Panc1 (cell line): Measurements from ENCODE around the gene RMND5B. TPM values are rescaled to one million over a fixed set of nuclear protein-coding genes. Genes with fewer than 3 reads are reported as not detected.

Experiments used
- ATAC-seq: fragments of 200-7000 bp; cut with Tn5 transposase; 2 replicates; pipeline ENCODE4 v1.9.1; 2020; ENCODE audit warnings: mild to moderate bottlenecking, moderate library complexity
- BruUV-seq: library from RNA; stranded (reverse); fragments of 400-500 nt; replicated peaks from 2 replicates; lab custom pipeline; 2021; lab: Mats Ljungman, UMichigan
- CTCF ChIA-PET: fragments of 300-600 bp; sonication (Branson Sonifier 250); formaldehyde crosslinking; loops from one replicate; lab custom pipeline; 2022; ENCODE audit warnings: antibody characterized with exemption; lab: Charles Lee
- POLR2A ChIA-PET: fragments of 300-600 bp; sonication (Branson Sonifier 250); formaldehyde crosslinking; loops from one replicate; lab custom pipeline; 2022; ENCODE audit warnings: antibody characterized with exemption; lab: Charles Lee
- DNase-seq: peaks from one replicate; pipeline ENCODE4 v3.0.0-alpha.2; 2010; ENCODE audit warnings: low read depth, low spot score
- H3K27ac ChIP-seq: 2 replicates; pipeline ENCODE4 v1.5.1; 2011; ENCODE audit warnings: mild to moderate bottlenecking, low read length, inconsistent platforms
- H3K27me3 ChIP-seq: fragments of 200-500 bp; sonication (Bioruptor generic); 2 replicates; pipeline ENCODE4 v1.6.0; 2014; ENCODE audit warnings: low read length, inconsistent platforms; ENCODE audit not compliant: control insufficient read depth, insufficient read depth
- H3K36me3 ChIP-seq: fragments of 200-500 bp; sonication (Bioruptor generic); 2 replicates; pipeline ENCODE4 v1.5.1; 2014; ENCODE audit warnings: inconsistent platforms, mild to moderate bottlenecking, low read length, moderate library complexity; ENCODE audit not compliant: control insufficient read depth, insufficient read depth
- H3K4me1 ChIP-seq: 2 replicates; pipeline ENCODE4 v1.5.1; 2011; ENCODE audit warnings: inconsistent platforms, mild to moderate bottlenecking, low read length, moderate library complexity; ENCODE audit not compliant: control insufficient read depth, insufficient read depth
- H3K4me3 ChIP-seq, 2 experiments: 2 replicates each; pipeline ENCODE4 v1.5.1; 2011 to 2012; ENCODE audit warnings: low read depth in 2 of 2, low read length in 2 of 2, mild to moderate bottlenecking in 2 of 2, inconsistent platforms in 1 of 2, moderate library complexity in 1 of 2
- H3K9me3 ChIP-seq: fragments of 200-500 bp; sonication (Bioruptor generic); 2 replicates; pipeline ENCODE4 v1.5.1; 2014; ENCODE audit warnings: low read depth, mild to moderate bottlenecking, inconsistent platforms, low read length, moderate library complexity; ENCODE audit not compliant: control insufficient read depth, insufficient read depth
- CTCF ChIP-seq: fragments of 450-650 bp; IDR thresholded peaks from 2 replicates; pipeline ENCODE4 v1.5.1; 2017; ENCODE audit warnings: mild to moderate bottlenecking
- POLR2AphosphoS5 ChIP-seq: IDR thresholded peaks from 2 replicates; pipeline ENCODE4 v1.6.1; 2012; ENCODE audit warnings: mild to moderate bottlenecking, low read depth, low read length, moderate library complexity
- REST ChIP-seq, 2 experiments: IDR thresholded peaks; 2 replicates each; pipeline ENCODE4 v1.6.1; 2011 to 2012; ENCODE audit warnings: low read depth in 2 of 2, control low read depth in 1 of 2, low read length in 1 of 2, mild to moderate bottlenecking in 1 of 2, moderate library complexity in 1 of 2; ENCODE audit not compliant: insufficient read depth in 1 of 2
- SIN3A ChIP-seq: IDR thresholded peaks from 2 replicates; pipeline ENCODE4 v1.6.1; 2012; ENCODE audit warnings: low read depth, mild to moderate bottlenecking, low read length, moderate library complexity, borderline replicate concordance; ENCODE audit not compliant: insufficient read depth
- TCF7L2 ChIP-seq: IDR thresholded peaks from 2 replicates; pipeline ENCODE4 v1.6.1; 2011; ENCODE audit warnings: mild to moderate bottlenecking, low read depth, low read length, inconsistent platforms
- in situ Hi-C: cut with HindIII; loops from 2 replicates; pipeline ENCODE4 v1.10.0; 2016; ENCODE audit warnings: low sequenced_read_pairs, low pct_unique_long_range_greater_than_20kb
- intact Hi-C: fragments of 100-400 bp; cut with micrococcal nuclease; formaldehyde crosslinking; loops from one replicate; pipeline ENCODE4 v1.10.0; 2022; ENCODE audit not compliant: unreplicated experiment
- total RNA-seq: library from RNA; stranded (reverse); gene quantifications from one replicate; pipeline ENCODE4 v1.2.1, GENCODE V29; 2021; ENCODE audit not compliant: unreplicated experiment

RMND5B gene
- total RNA-seq, 1 experiment from 2014 or later = 40.8 TPM

GRCh38 chr5:178098685-178099084 is 32.1 kb upstream of the RMND5B start:
- BruUV-seq = no TSS peak
- no peaks in the 10 kb centered on the region for H3K36me3 ChIP-seq
- ChIA-PET CTCF (no interaction called here), POLR2A (interaction anchor here (0.6 kb wide), 1 partner anchor 9 kb away, joined by 3 read pairs; no protein-coding TSS in a partner anchor)
- ATAC-seq (no peak), DNase-seq (no peak)
- no peaks in the 10 kb centered on the region for H3K9me3 ChIP-seq
- H3K27ac ChIP-seq = no peak overlapping the region
- H3K27me3 ChIP-seq = no peaks in the 10 kb centered on the region
- no peak overlapping the region for H3K4me3 ChIP-seq
- in situ Hi-C loops (no loop called here), intact Hi-C loops (no loop called here)
- TF ChIP-seq SIN3A = no peak
- H3K4me1 ChIP-seq = no peaks in the 10 kb centered on the region

DNA sequence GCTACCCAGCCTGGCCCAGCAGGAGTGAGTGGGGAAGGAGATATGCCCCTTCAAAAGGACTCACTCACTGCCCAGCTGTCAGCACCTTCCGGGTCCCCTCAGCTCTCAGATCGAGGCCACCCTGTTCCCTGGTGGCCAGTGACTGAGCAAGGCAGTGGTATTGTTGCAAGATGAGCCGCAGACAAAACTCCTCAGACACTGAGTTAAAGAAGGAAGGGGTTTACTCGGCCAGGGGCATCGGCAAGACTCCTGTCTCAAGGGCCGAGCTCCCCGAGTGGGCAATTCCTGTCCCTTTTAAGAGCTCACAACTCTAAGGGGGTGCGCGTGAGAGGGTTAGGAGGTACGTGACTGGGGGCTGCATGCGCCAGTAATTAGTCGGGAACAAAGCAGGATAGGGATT is 27.2 kb upstream of the RMND5B start:
- Histone ChIP-seq H3K9me3 (no peaks in the 10 kb centered on the region), H3K27ac (no peak overlapping the region), H3K4me1 (no peaks in the 10 kb centered on the region), H3K27me3 (no peaks in the 10 kb centered on the region), H3K36me3 (no peaks in the 10 kb centered on the region), H3K4me3 (no peak overlapping the region)
- POLR2A ChIA-PET = no interaction called here
- TF ChIP-seq CTCF (no peak), POLR2AphosphoS5 (no peak), REST (IDR thresholded peaks at IDR 0.05; ENCODE audit: insufficient read depth in 1 of 2, low read depth in 2 of 2, low read length in 1 of 2) (no peak), SIN3A (no peak), TCF7L2 (no peak)
- ATAC-seq = no peak
- DNase-seq = no peak
- intact Hi-C loops = no loop called here
- CTCF ChIA-PET = no interaction called here
- BruUV-seq = no TSS peak
- in situ Hi-C loops = no loop called here

- POLR2A ChIA-PET = interaction anchor here (0.6 kb wide), 2 partner anchors 11 to 1750 kb away, joined by 3 to 5 read pairs; no protein-coding TSS in a partner anchor
- intact Hi-C loops (no loop called here), in situ Hi-C loops (no loop called here)
- Histone ChIP-seq H3K4me1 (no peaks in the 10 kb centered on the region), H3K4me3 (no peak overlapping the region), H3K27ac (no peak overlapping the region), H3K27me3 (no peaks in the 10 kb centered on the region), H3K36me3 (no peaks in the 10 kb centered on the region), H3K9me3 (no peaks in the 10 kb centered on the region)
- ATAC-seq = no peak
- no TSS peak for BruUV-seq
- DNase-seq = no peak
- TF ChIP-seq POLR2AphosphoS5 (no peak), TCF7L2 (no peak), CTCF (no peak), SIN3A (no peak)
- CTCF ChIA-PET = interaction anchor here (0.6 kb wide), 1 partner anchor 42 kb away, joined by 3 read pairs; no protein-coding TSS in a partner anchor
These were observed 26.3 kb upstream of the RMND5B start for GRCh38 chr5:178104492-178104891.
